ENCODE measurements around the gene TLX2.
"Not testable (repeated sequence)": the region's sequence is repeated elsewhere in the genome, so short reads cannot be mapped to it uniquely, and the experiment has no call there.

TLX2 gene

DNA sequence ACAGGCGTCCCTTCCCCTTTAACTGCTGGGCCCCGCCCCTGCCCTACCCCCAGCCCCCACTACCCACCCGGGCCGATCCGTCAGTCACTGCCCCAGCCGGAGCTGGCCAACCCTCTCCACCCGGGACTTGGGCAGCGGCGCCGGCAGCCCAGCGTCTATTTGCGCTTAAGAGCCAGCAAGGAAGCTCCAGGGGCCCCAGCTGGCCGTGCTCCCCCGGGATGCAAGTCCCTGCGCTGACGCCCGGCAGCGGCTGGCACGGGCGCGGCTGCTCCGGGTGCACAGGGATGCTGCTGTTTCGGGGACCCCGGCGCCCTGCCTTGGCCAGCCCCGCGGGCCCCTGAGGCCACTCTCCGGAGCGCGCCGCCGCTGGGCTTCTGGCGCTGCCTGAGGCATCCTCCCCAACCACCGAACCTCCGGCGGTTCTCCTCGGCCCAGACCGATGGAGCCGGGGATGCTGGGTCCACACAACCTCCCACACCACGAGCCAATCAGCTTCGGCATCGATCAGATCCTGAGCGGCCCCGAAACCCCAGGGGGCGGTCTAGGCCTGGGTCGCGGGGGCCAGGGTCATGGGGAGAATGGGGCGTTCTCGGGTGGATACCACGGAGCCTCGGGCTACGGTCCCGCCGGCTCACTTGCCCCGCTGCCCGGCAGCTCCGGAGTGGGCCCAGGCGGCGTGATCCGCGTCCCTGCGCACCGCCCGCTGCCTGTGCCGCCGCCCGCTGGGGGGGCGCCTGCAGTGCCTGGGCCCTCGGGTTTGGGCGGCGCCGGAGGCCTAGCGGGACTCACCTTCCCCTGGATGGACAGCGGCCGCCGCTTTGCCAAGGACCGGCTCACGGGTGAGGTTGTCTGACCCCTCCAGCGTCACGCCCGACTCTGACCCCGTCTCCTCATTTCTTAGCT, at the start of gene TLX2:
TLX2 (plus strand) TSS at position 83 of the 903 bp plus-strand sequence; CDS start at position 440, 357 bp downstream.
- no peak for DNase-seq (ENCODE audit: low spot score)

DNA sequence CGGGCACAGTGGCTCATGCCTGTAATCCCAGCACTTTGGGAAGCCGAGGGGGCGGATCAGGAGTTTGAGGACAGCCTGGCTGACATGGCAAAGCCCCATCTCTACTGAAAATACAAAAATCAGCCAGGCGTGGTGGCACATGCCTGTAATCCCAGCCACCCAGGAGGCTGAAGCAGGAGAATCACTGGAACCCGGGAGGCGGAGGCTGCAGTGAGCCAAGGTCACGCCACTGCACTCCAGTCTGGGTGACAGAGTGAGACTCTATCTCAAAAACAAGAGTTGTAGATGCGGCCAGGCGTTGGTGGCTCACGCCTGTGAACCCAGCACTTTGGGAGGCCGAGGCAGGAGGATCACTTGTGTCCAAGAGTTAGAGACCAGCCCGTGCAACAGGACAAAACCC, 43.5 kb upstream of the TLX2 start:
- DNase-seq (ENCODE audit: low spot score); FAIRE-seq: not testable (repeated sequence)

More for the DNA sequence above, at the start of gene TLX2:
- peak; percentile 62 for FAIRE-seq

DNA sequence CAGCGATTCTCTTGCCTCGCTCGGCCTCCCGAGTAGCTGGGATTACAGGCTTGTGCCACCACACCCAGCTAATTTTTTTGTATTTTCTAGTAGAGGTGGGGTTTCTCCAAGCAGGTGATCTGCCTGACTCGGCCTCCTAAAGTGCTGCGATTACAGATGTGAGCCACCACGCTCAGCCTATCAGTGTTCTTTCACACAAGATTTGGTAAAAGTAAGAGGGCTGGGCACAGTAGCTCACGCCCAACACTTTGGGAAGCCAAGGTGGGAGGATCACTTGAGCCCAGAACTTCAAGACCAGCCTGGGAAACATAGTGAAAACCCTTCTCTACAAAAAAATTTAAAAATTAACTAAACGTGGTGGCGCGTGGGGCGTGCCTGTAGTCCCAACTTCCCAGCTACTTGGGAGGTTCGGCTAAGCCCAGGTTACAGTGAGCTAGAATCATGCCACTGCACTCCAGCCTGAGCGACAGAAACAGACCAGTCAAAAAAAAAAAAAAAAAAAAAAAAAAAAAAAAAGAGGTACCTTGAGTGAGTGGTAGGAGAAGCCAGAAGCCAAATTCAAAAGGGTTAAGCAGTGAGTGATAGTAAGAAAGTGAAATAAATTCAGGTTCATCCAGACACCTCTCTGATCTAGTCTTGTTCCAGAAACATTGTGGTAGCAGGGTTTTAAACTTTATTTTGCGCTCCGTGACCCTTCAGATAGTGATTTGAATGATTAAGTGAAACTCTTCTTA, 42.8 kb upstream of the TLX2 start:
- FAIRE-seq (no peak), DNase-seq (ENCODE audit: low spot score) (no peak)

DNA sequence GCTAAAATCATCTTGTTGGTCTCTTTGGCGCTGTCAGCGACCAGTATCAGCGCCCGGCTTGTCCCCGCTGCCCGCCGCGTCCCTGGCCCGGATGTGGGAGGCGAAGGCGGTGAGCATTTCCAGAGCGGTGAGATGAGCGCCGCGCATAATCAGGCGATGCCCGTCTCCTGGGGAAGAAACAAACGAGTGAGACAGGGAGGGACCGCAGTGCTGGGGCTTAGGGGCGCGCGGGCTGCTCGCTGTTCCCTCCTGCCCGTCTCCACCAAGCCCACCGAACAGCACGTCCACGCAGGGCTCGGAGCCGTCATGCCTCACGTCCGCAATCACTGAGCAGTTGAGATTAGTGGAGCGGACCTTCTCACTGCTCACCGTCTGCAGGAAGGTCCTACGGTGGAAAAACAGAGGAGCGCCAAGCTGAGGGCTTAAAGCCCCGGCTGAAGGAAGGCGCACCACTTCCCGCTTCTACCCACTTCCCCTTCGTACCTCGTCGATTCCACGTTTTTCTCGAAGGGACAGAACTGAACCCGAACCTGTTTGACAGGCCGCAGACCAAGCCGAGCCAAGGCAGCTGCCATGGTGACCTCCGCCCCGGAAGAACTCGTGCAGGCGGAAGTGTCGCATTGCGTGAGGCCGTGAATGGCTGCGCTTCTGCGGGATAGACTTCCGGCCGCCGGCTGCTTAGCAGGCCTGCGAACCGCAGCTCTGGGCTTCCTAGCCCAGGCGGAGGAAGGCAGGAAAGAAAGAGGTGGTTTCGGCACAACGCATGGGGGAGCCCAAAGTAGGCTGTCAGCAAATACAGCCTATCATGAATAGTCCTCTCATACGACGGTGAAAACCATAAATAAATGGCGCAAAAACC, 41.9 kb upstream of the TLX2 start, which contains the start of gene MRPL53:
MRPL53 (minus strand) TSS at position 595 of the 859 bp plus-strand sequence; CDS start at position 575, 20 bp downstream.
- FAIRE-seq, result peak; percentile 85
- DNase-seq (ENCODE audit: low spot score), result peak; percentile 92

DNA sequence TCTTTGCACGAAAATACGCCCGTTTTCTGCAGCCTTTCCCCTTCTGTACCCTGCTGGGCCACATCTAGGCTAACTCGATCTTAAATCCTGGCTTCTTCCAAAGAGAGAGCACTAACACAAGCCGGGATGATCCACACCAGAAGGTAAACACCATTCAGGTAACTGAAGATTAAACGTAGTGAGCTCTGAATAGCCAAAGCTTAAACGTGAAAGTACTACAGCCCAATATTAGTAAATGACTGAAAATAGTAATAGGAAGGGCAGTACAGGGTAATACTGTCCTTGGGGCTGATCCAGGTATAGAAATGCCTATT, 41.3 kb upstream of the TLX2 start:
- DNase-seq (ENCODE audit: low spot score) (no peak), FAIRE-seq (no peak)

DNA sequence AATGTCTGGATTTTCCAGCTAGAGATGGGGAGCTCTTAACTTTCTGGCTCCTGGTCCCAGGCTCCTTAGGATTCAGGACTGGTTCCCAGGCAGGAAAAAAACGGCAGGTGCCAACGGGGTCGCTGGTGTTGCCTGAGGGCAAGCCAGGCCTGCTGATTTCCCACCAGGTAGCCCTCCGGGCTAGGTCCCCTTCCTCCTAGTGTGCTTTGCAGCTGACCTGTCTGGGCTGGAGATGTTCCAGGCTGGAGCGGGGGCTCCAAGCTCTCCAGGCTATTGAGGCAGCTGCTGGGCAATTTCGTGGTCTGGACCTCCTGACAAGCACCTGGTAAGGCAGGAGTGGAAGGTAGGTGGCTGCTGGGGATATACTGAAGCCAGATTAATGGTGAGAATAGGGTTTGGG, 39.8 kb upstream of the TLX2 start:
- FAIRE-seq, result no peak
- no peak for DNase-seq (ENCODE audit: low spot score)

DNA sequence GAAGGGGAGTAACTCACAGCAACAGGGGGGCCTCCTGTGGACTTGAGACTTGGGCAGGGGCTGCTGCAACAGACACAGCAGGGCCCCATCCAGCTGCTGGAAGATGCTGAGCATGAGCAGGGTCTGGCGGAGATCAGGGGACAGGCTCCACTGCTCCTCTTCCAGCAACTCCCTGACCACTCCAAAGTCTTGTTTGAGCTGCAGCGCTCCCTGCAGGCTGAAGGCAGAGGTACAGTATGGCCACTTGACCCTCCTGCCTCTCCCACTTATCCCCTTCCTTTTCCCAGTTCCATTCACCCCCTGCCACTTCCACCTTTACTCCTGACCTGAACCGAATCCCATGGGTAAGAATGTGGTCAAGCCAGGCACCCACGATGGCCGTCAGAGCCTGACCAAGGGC, 39.4 kb upstream of the TLX2 start:
- FAIRE-seq (no peak), DNase-seq (ENCODE audit: low spot score) (no peak)

GRCh38 chr2:74481431-74481830, 32.8 kb upstream of the TLX2 start:
- DNase-seq (ENCODE audit: low spot score) (no peak), FAIRE-seq (no peak)

DNA sequence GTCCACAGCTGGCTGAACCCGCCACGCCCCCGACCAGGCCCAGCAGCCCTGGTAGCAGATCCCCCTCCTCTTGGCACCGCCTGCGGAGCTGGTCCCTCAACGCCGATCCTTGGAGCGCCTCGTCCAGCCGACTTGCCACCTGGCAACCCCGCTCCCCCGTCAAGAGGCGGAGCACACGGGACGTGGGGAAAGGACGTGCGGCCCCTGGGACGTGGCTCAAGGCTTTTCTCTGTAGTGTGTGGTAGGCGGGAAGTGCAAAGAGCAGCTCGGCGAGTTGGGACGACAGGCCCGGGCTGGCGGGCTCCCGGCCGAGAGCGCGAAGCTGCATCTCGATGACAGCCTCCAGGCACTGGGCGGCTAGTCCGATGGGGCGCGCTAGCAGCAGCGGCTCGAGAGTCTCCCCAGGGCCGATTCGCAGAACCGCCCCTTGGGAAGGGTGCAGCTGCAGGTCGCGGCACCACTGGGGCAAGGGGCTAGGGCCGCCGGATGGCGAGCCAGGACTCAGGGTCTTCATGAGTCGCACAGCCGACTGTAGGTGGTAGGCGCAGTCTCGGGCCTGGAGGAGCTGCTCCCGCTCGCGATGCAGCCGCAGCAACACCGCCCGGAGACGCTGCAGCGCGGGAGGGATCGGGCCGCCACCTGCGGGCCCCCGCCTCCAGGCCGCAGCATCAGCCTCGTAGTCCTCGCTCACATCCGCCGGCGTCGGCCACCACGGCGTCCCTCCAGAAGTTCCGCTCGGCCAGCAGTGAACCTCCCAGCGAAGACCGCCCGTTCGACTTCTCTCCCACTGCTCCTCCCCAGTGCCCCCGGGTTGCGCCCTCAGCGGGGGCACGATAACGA, 32.1 kb upstream of the TLX2 start:
- DNase-seq (ENCODE audit: low spot score) (peak; percentile 63), FAIRE-seq (no peak)

GRCh38 chr2:74482801-74483674, 31.2 kb upstream of the TLX2 start, which contains the start of the genes CCDC142 and TTC31:
TSS of gene CCDC142 (minus strand) at chr2:74482998. CDS start at chr2:74482837, 161 bp downstream.
TSS of gene TTC31 (plus strand) at chr2:74483081. CDS start at chr2:74483096, 15 bp downstream.
- peak; percentile 91 for FAIRE-seq
- peak; percentile 95 for DNase-seq (ENCODE audit: low spot score)

DNA sequence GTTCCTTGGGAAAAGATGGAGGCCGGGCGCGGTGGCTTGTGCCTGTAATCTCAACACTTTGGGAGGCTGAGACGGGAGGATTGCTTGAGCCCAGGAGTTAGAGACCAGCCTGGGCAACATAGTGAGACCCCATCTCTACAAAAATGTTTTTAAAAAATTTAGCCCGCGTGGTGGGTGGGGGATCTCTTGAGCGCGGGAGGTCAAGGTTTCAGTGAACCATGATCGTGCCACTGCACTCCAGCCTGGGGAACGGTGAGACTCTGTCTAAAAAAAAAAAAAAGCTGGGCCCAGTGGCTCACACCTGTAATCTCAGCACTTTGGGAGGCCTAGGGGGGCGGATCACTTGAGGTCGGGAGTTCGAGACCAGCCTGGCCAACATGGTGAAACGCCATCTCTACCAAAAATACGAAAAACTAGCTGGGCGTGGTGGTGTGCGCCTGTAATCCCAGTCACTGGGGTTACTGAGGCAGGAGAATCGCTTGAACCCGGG, 30.5 kb upstream of the TLX2 start:
- not testable (repeated sequence) for FAIRE-seq

DNA sequence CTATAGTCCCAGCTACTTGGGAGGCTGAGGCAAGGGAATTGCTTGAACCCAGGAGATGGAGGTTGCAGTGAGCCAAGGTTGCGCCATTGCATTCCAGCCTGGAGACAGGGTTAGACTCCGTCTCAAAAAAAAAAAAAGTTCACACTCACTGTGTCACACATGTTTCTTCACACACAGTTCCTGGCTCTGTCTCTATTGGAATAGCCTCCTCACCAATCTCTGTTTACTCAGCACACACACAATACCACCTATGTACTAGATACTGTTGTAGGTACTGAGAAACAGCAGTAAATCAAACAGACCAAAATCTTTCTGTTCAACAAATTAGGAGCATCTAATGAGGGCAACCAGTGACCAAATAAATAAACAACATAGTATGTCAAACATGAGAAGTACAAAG, 28.1 kb upstream of the TLX2 start:
- no peak for DNase-seq (ENCODE audit: low spot score)
- no peak for FAIRE-seq

More for the DNA sequence above, 30.5 kb upstream of the TLX2 start:
- not testable (repeated sequence) for DNase-seq (ENCODE audit: low spot score)

GRCh38 chr2:74488643-74489481, 25.4 kb upstream of the TLX2 start:
- no peak for DNase-seq (ENCODE audit: low spot score)
- no peak for FAIRE-seq

GRCh38 chr2:74489906-74490305, 24.3 kb upstream of the TLX2 start:
- no peak for FAIRE-seq
- no peak for DNase-seq (ENCODE audit: low spot score)

GRCh38 chr2:74491648-74492544, 22.4 kb upstream of the TLX2 start:
- no peak for FAIRE-seq
- no peak for DNase-seq (ENCODE audit: low spot score)

GRCh38 chr2:74493546-74493945, 20.7 kb upstream of the TLX2 start:
- FAIRE-seq (no peak), DNase-seq (ENCODE audit: low spot score) (no peak)

GRCh38 chr2:74495440-74495839, 18.8 kb upstream of the TLX2 start:
- DNase-seq (ENCODE audit: low spot score) (no peak), FAIRE-seq (no peak)

Measured in urothelium cell line (cell line).